B cell (primary cell): ENCODE results near the gene SH3D19. TPM values are rescaled to one million over a fixed set of nuclear protein-coding genes. Genes with fewer than 3 reads are reported as not detected.

Experiments
- ATAC-seq: fragments of 200-7000 bp; cut with Tn5 transposase; one replicate; pipeline ENCODE4 v1.10.0; 2021; ENCODE audit warnings: low read depth, mild to moderate bottlenecking, moderate number of reproducible peaks, moderate library complexity
- CTCF ChIA-PET: fragments of 350-600 bp; sonication (Branson Sonifier 250); formaldehyde crosslinking; loops from one replicate; lab custom pipeline; 2021; ENCODE audit warnings: antibody characterized with exemption, inconsistent platforms; lab: Charles Lee
- POLR2A ChIA-PET: fragments of 350-600 bp; sonication (Branson Sonifier 250); formaldehyde crosslinking; loops from one replicate; lab custom pipeline; 2021; ENCODE audit warnings: antibody characterized with exemption; lab: Charles Lee
- DNase-seq: peaks from one replicate; pipeline ENCODE4 v3.0.0; 2013
- H2AFZ ChIP-seq: 2 replicates; pipeline ENCODE4 v1.6.1; 2012; ENCODE audit warnings: mild to moderate bottlenecking, low read depth, low read length; ENCODE audit not compliant: insufficient read depth, poor library complexity, severe bottlenecking
- H3K27ac ChIP-seq, 2 donors: 1 replicate in 1 of 2; 2 replicates in 1 of 2; pipeline ENCODE4 v1.5.1; 2012 to 2013; ENCODE audit warnings: low read length in 2 of 2, mild to moderate bottlenecking in 2 of 2, moderate library complexity in 1 of 2
- H3K27me3 ChIP-seq, 4 experiments: fragments of 200-600 bp in 1 of 4; sonication (generic) in 1 of 4; replicated peaks in 1 of 4; 1 replicate in 2 of 4; 2 replicates in 2 of 4; pipeline versions ENCODE4 v1.6.1 to v1.7.0; 2013 to 2016; ENCODE audit warnings: low read length in 3 of 4, mild to moderate bottlenecking in 2 of 4, mixed read lengths in 1 of 4, moderate library complexity in 1 of 4; ENCODE audit not compliant: insufficient read depth in 4 of 4, control insufficient read depth in 3 of 4; ENCODE audit errors: control extremely low read depth in 1 of 4
- H3K36me3 ChIP-seq, 2 experiments: replicated peaks in 1 of 2; 1 replicate in 1 of 2; 2 replicates in 1 of 2; pipeline versions ENCODE4 v1.6.1 to v1.7.1; 2013; ENCODE audit warnings: low read length in 1 of 2; ENCODE audit not compliant: insufficient read depth in 2 of 2, control insufficient read depth in 1 of 2; ENCODE audit errors: control extremely low read depth in 1 of 2, extremely low read depth in 1 of 2
- H3K4me1 ChIP-seq, 2 donors: fragments of 200-600 bp in 1 of 2; sonication (generic) in 1 of 2; 1 replicate in 1 of 2; 2 replicates in 1 of 2; pipeline versions ENCODE4 v1.5.1 to v1.6.1; 2013 to 2017; ENCODE audit warnings: low read length in 2 of 2; ENCODE audit not compliant: control insufficient read depth in 2 of 2, insufficient read depth in 2 of 2
- H3K4me2 ChIP-seq: replicated peaks from 2 replicates; pipeline ENCODE3; 2012; ENCODE audit warnings: mild to moderate bottlenecking, low read depth, low read length; ENCODE audit not compliant: poor library complexity, severe bottlenecking
- H3K4me3 ChIP-seq, 5 experiments: fragments of 200-600 bp in 1 of 5; sonication (generic) in 1 of 5; 1 replicate in 3 of 5; 2 replicates in 2 of 5; pipeline versions ENCODE4 v1.5.1 to v1.7.0; 2011 to 2016; ENCODE audit warnings: low read length in 4 of 5, mild to moderate bottlenecking in 4 of 5, low read depth in 2 of 5, control low read depth in 1 of 5, moderate library complexity in 1 of 5; ENCODE audit not compliant: insufficient read depth in 1 of 5; ENCODE audit errors: control extremely low read depth in 1 of 5, extremely low read depth in 1 of 5
- H3K79me2 ChIP-seq: fragments of 200-600 bp; sonication (generic); one replicate; pipeline ENCODE4 v1.6.0; 2016; ENCODE audit warnings: low read length; ENCODE audit not compliant: control insufficient read depth, insufficient read depth
- H3K9ac ChIP-seq: fragments of 200-600 bp; sonication (generic); 2 replicates; pipeline ENCODE4 v1.6.1; 2017; ENCODE audit warnings: mild to moderate bottlenecking, low read length, moderate library complexity
- H3K9me3 ChIP-seq, 3 donors: one replicate each; pipeline versions ENCODE4 v1.6.1 to v1.7.1; 2013; ENCODE audit warnings: low read length in 2 of 3; ENCODE audit not compliant: control insufficient read depth in 2 of 3, insufficient read depth in 1 of 3; ENCODE audit errors: control extremely low read depth in 1 of 3
- H4K20me1 ChIP-seq: 2 replicates; pipeline ENCODE4 v1.6.0; 2012; ENCODE audit warnings: mild to moderate bottlenecking, low read length; ENCODE audit not compliant: insufficient read depth, control insufficient read depth, poor library complexity, severe bottlenecking
- H3K27ac Mint-ChIP-seq: one replicate; pipeline ENCODE4 v1.8.0; 2021; ENCODE audit warnings: mixed read lengths
- H3K27me3 Mint-ChIP-seq: one replicate; pipeline ENCODE4 v1.8.0; 2021; ENCODE audit warnings: mixed read lengths
- H3K4me1 Mint-ChIP-seq: one replicate; pipeline ENCODE4 v1.8.0; 2021; ENCODE audit warnings: mixed read lengths
- H3K4me3 Mint-ChIP-seq: one replicate; pipeline ENCODE4 v1.8.0; 2021; ENCODE audit warnings: mixed read lengths
- H3K9me3 Mint-ChIP-seq: one replicate; pipeline ENCODE4 v1.8.0; 2022; ENCODE audit warnings: mixed read lengths; ENCODE audit not compliant: insufficient read depth
- EZH2 ChIP-seq: IDR thresholded peaks from 2 replicates; pipeline ENCODE4 v1.6.1; 2012; ENCODE audit warnings: borderline replicate concordance, low read depth, mild to moderate bottlenecking, moderate library complexity, low read length; ENCODE audit not compliant: insufficient read depth, poor library complexity, severe bottlenecking
- WGBS: methylation state at CpG from one replicate; pipeline ENCODE4 v1.1.5; 2013; ENCODE audit warnings: missing lambda C conversion rate; ENCODE audit not compliant: insufficient coverage; 5-methylcytosine and 5-hydroxymethylcytosine counted together
- intact Hi-C: fragments of 100-400 bp; cut with micrococcal nuclease; formaldehyde crosslinking; loops from one replicate; pipeline ENCODE4 v1.10.0; 2022
- polyA plus RNA-seq: library from polyadenylated mRNA; depleted of rRNA; stranded (reverse); fragments of >200 nt; gene quantifications from 2 replicates; pipeline ENCODE4 v1.2.3, GENCODE V29; 2012
- total RNA-seq, 2 donors: library from RNA; stranded (reverse); fragments of 120-200 nt in 1 of 2; gene quantifications; 1 replicate in 1 of 2; 2 replicates in 1 of 2; pipeline versions ENCODE4 v1.2.3 to v1.2.4, GENCODE V29; 2013 to 2022
- TF ChIP-seq, protein P1 (sequence below): fragments of 200-600 bp; IDR thresholded peaks from one replicate; pipeline ENCODE4 v1.8.0; 2022; ENCODE audit warnings: antibody characterized with exemption, mild to moderate bottlenecking

SH3D19 gene
- total and polyA plus RNA-seq, 2 donors (not counting 1 experiment from before 2014, with no cell fraction given): 0.01 TPM; not detected in 1

DNA sequence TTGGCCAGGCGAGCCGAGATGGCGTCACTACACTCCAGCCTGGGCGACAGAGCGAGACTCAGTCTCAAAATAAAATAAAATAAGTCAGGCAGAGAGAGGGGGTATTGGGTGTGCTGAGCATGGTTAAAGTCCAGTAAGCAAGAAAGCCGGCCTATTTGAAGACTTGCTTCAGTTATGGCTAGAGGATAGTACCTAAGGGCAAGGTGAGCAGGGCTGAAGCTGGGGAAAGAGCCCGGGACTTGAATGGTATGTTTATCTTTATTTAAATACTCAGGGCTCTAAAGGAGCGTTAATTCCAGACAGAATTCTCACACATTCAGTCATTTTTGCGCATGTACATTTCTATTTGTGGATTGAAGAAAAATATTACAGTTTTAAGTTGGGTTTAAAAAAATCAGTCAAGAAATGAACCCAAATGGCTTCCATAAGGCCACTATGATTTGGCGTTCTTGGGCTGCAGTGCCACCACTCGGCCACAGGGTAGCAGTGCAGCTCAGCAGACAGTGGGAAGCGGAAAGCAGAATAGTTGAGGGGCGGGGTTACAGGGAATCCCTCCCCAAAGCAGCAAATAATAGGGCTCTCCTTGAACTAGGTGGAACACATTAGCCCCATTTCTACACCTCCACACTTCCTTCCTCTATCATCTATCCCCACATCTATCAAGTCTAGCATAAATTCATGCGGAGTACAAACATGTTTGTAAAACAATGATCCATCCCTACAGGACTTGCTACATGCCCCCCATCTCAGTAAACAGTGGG lies 37.2 kb upstream of the SH3D19 start:
- POLR2A ChIA-PET: no interaction called here

DNA sequence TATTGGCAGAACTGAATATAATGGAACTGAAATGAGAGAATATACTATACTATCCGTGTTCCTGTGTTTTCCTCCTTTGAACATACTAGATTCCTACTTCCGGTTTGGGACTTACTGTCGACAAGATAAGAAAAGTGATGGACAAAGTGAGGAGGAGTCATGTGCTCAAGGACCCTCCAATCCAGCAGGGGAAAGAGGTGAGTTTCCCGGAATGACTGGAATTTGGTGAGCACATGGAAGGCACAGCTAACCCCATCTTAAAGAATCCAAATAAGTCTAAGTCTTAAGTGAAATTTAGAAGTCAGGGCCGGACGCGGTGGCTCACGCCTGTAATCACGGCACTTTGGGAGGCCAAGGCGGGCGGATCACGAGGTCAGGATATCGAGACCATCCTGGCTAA lies 36.6 kb upstream of the SH3D19 start:
- TF ChIP-seq, protein P1, sequence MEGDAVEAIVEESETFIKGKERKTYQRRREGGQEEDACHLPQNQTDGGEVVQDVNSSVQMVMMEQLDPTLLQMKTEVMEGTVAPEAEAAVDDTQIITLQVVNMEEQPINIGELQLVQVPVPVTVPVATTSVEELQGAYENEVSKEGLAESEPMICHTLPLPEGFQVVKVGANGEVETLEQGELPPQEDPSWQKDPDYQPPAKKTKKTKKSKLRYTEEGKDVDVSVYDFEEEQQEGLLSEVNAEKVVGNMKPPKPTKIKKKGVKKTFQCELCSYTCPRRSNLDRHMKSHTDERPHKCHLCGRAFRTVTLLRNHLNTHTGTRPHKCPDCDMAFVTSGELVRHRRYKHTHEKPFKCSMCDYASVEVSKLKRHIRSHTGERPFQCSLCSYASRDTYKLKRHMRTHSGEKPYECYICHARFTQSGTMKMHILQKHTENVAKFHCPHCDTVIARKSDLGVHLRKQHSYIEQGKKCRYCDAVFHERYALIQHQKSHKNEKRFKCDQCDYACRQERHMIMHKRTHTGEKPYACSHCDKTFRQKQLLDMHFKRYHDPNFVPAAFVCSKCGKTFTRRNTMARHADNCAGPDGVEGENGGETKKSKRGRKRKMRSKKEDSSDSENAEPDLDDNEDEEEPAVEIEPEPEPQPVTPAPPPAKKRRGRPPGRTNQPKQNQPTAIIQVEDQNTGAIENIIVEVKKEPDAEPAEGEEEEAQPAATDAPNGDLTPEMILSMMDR: no peak
- no peak for TF ChIP-seq EZH2
- no peak overlapping the region for H2AFZ ChIP-seq
- POLR2A ChIA-PET: no interaction called here
- no peak overlapping the region for H3K27ac ChIP-seq
- no peaks in the 10 kb centered on the region for H3K9me3 Mint-ChIP-seq
- DNase-seq (no peak), ATAC-seq (no peak)
- WGBS: 94% methylated on average over 9 of the region's 13 CpGs
- no peak overlapping the region for H3K4me3 ChIP-seq
- no peaks in the 10 kb centered on the region for H4K20me1 ChIP-seq
- H3K9ac ChIP-seq: no peak overlapping the region
- no peaks in the 10 kb centered on the region for H3K4me1 ChIP-seq
- no peak overlapping the region for H3K27ac Mint-ChIP-seq
- no peak overlapping the region for H3K4me2 ChIP-seq
- no peaks in the 10 kb centered on the region for H3K79me2 ChIP-seq
- no peaks in the 10 kb centered on the region for H3K9me3 ChIP-seq
- intact Hi-C loops: no loop called here
- peaks cover 17% of the 10 kb centered on the region for H3K27me3 Mint-ChIP-seq
- H3K27me3 ChIP-seq: peaks cover 0 to 2% (median 0%) of the 10 kb centered on the region in 4 experiments
- no peak overlapping the region for H3K4me3 Mint-ChIP-seq
- CTCF ChIA-PET: no interaction called here
- no peaks in the 10 kb centered on the region for H3K36me3 ChIP-seq
- no peaks in the 10 kb centered on the region for H3K4me1 Mint-ChIP-seq

More for the DNA sequence above, 37.2 kb upstream of the SH3D19 start:
- Histone ChIP-seq H4K20me1 (no peaks in the 10 kb centered on the region), H3K9ac (no peak overlapping the region), H2AFZ (peak overlapping the region; percentile 21), H3K4me2 (no peak overlapping the region), H3K27ac (no peak overlapping the region), H3K36me3 (no peaks in the 10 kb centered on the region), H3K79me2 (no peaks in the 10 kb centered on the region), H3K9me3 (no peaks in the 10 kb centered on the region), H3K4me1 (no peaks in the 10 kb centered on the region), H3K27me3 (peaks cover 0 to 2% (median 0%) of the 10 kb centered on the region in 4 experiments), H3K4me3 (no peak overlapping the region)
- ATAC-seq (peak; percentile 83), DNase-seq (peak; percentile 72)
- H3K4me3 Mint-ChIP-seq: no peak overlapping the region
- H3K9me3 Mint-ChIP-seq: no peaks in the 10 kb centered on the region
- TF ChIP-seq, protein P1: peak; percentile 72
- TF ChIP-seq EZH2: no peak
- CTCF ChIA-PET: interaction anchor here (0.7 kb wide), 1 partner anchor 26 kb away, joined by 3 read pairs; no protein-coding TSS in a partner anchor
- H3K27ac Mint-ChIP-seq: no peak overlapping the region
- H3K27me3 Mint-ChIP-seq: peaks cover 17% of the 10 kb centered on the region
- 7% methylated on average over 4 of the region's 14 CpGs for WGBS
- intact Hi-C loops: no loop called here
- no peaks in the 10 kb centered on the region for H3K4me1 Mint-ChIP-seq
